WTC11 (cell line): Measurements from ENCODE around the gene KIF4B. TPM values are rescaled to one million over a fixed set of nuclear protein-coding genes. Genes with fewer than 3 reads are reported as not detected.

Experiments
- ATAC-seq: fragments of 200-7000 bp; cut with Tn5 transposase; 2 replicates; pipeline ENCODE4 v1.10.0; 2021; ENCODE audit warnings: mild to moderate bottlenecking, moderate library complexity
- CTCF ChIA-PET: fragments of 300-600 bp; sonication (Branson Sonifier 250); formaldehyde crosslinking; loops from one replicate; lab custom pipeline; 2021; ENCODE audit warnings: antibody characterized with exemption; lab: Charles Lee
- POLR2A ChIA-PET: fragments of 350-600 bp; sonication (Branson Sonifier 250); formaldehyde crosslinking; loops from one replicate; lab custom pipeline; 2021; ENCODE audit warnings: antibody characterized with exemption; lab: Charles Lee
- DNase-seq: peaks from one replicate; pipeline ENCODE4 v3.0.0; 2021; ENCODE audit warnings: low spot score
- H3K27ac Mint-ChIP-seq: 2 replicates; pipeline ENCODE4 v1.8.0; 2021; ENCODE audit warnings: mixed read lengths
- H3K27me3 Mint-ChIP-seq: 2 replicates; pipeline ENCODE4 v1.8.0; 2021; ENCODE audit warnings: low read depth, mild to moderate bottlenecking, moderate library complexity, mixed read lengths
- H3K36me3 Mint-ChIP-seq: 2 replicates; pipeline ENCODE4 v1.8.0; 2021; ENCODE audit warnings: mixed read lengths
- H3K4me1 Mint-ChIP-seq: 2 replicates; pipeline ENCODE4 v1.8.0; 2022; ENCODE audit warnings: mixed read lengths
- H3K4me3 Mint-ChIP-seq: 2 replicates; pipeline ENCODE4 v1.8.0; 2021; ENCODE audit warnings: mild to moderate bottlenecking, moderate library complexity, mixed read lengths
- H3K9me3 Mint-ChIP-seq: 2 replicates; pipeline ENCODE4 v1.8.0; 2021; ENCODE audit warnings: mixed read lengths
- ATF1 ChIP-seq: sonication (generic); formaldehyde crosslinking; IDR thresholded peaks from 2 replicates; pipeline ENCODE4 v1.8.1; 2023; ENCODE audit warnings: mild to moderate bottlenecking, moderate library complexity, missing genetic modification reagents
- GTF2I ChIP-seq: fragments of 250-450 bp; sonication (Bioruptor Pico); conservative IDR thresholded peaks from 2 replicates; pipeline ENCODE4 v1.4.0; 2021; ENCODE audit warnings: mild to moderate bottlenecking
- NFE2L1 ChIP-seq: sonication (generic); formaldehyde crosslinking; IDR thresholded peaks from 2 replicates; pipeline ENCODE4 v1.8.1; 2023; ENCODE audit warnings: missing genetic modification reagents
- NR2C2 ChIP-seq: sonication (generic); formaldehyde crosslinking; IDR thresholded peaks from 2 replicates; pipeline ENCODE4 v1.8.0; 2022; ENCODE audit warnings: mild to moderate bottlenecking, missing genetic modification reagents
- RELA ChIP-seq: sonication (generic); formaldehyde crosslinking; IDR thresholded peaks from 2 replicates; pipeline ENCODE4 v1.8.1; 2022; ENCODE audit warnings: missing genetic modification reagents, mild to moderate bottlenecking, borderline replicate concordance
- SMAD4 ChIP-seq: sonication (generic); formaldehyde crosslinking; IDR thresholded peaks from 2 replicates; pipeline ENCODE4 v1.8.0; 2022; ENCODE audit warnings: mild to moderate bottlenecking, missing genetic modification reagents
- SOX15 ChIP-seq: fragments of 250-450 bp; sonication (Bioruptor Pico); IDR thresholded peaks from 2 replicates; pipeline ENCODE4 v1.9.0; 2021; ENCODE audit warnings: mild to moderate bottlenecking
- ZNF138 ChIP-seq: sonication (generic); formaldehyde crosslinking; conservative IDR thresholded peaks from 2 replicates; pipeline ENCODE4 v1.8.1; 2022; ENCODE audit warnings: mild to moderate bottlenecking, moderate library complexity, missing genetic modification reagents
- ZNF263 ChIP-seq: sonication (generic); formaldehyde crosslinking; IDR thresholded peaks from 2 replicates; pipeline ENCODE4 v1.8.1; 2022; ENCODE audit warnings: low read depth, mild to moderate bottlenecking, moderate library complexity, missing genetic modification reagents
- ZNF416 ChIP-seq: fragments of 250-450 bp; sonication (Bioruptor Pico); IDR thresholded peaks from 2 replicates; pipeline ENCODE4 v1.9.0; 2021; ENCODE audit warnings: mild to moderate bottlenecking, inconsistent platforms
- ZNF671 ChIP-seq: fragments of 250-450 bp; sonication (Bioruptor Pico); IDR thresholded peaks from 2 replicates; pipeline ENCODE4 v1.8.0; 2021; ENCODE audit warnings: mild to moderate bottlenecking
- total RNA-seq: library from RNA; stranded (reverse); gene quantifications from 3 replicates; pipeline ENCODE4 v1.2.3, GENCODE V29; 2021
- TF ChIP-seq, protein P1 (sequence below): fragments of 200-600 bp; IDR thresholded peaks from 2 replicates; pipeline ENCODE4 v1.8.0; 2022; ENCODE audit warnings: antibody characterized with exemption
- TF ChIP-seq, protein P2 (sequence below): sonication (generic); formaldehyde crosslinking; IDR thresholded peaks from 2 replicates; pipeline ENCODE4 v1.8.1; 2023; ENCODE audit warnings: mild to moderate bottlenecking, missing genetic modification reagents
- TF ChIP-seq, protein P3 (sequence below): sonication (generic); formaldehyde crosslinking; IDR thresholded peaks from 2 replicates; pipeline ENCODE4 v1.8.1; 2023; ENCODE audit warnings: mild to moderate bottlenecking, missing genetic modification reagents, borderline replicate concordance
- TF ChIP-seq, protein P4 (sequence below): sonication (generic); formaldehyde crosslinking; IDR thresholded peaks from 2 replicates; pipeline ENCODE4 v1.8.1; 2023; ENCODE audit warnings: mild to moderate bottlenecking, missing genetic modification reagents

KIF4B gene
- total RNA-seq, 1 experiment from 2014 or later: 0.09 TPM

DNA sequence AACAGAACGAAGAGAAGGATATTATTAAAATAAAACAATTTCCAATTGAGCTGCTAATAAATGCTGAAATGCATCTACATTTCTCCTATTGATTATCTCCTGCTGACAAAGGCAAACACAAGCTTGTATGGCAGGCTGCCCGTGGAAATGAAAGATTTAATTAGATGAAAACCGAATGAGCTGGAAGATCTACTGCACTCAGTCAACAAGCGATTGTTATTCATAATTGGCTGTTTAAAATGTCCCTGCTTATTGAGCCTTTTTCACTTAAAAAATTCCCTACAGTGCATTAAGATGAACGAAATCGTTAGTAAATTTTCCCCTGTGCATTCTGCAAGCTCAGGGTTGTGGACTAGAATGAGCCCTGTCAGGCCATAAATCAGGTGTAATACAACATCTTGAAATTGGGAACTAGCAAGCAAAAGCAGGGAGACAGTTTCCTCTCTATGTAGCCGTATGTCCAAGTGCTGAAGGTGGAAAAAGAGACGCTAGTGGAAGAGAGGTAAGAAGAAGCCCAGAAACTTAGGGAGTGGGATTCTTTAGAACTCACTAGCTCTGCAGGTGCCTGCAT, 28.5 kb upstream of the KIF4B start:
- Mint-ChIP-seq H3K4me3 (no peak overlapping the region), H3K27ac (no peak overlapping the region), H3K36me3 (0 out of 2 replicates have a peak, but pooled peaks cover 3% of the 10 kb centered on the region), H3K4me1 (peaks cover 8% of the 10 kb centered on the region), H3K27me3 (no peaks in the 10 kb centered on the region), H3K9me3 (peaks cover 11% of the 10 kb centered on the region)
- ATAC-seq (no peak), DNase-seq (no peak)
- ChIA-PET POLR2A (interaction anchor here (1.4 kb wide), 1 partner anchor 19 kb away, joined by 4 read pairs; no protein-coding TSS in a partner anchor), CTCF (interaction anchor here (1.0 to 2.3 kb wide), 5 partner anchors 9 to 43 kb away, joined by 3 to 16 read pairs (median 7); no protein-coding TSS in a partner anchor)
- TF ChIP-seq ZNF263 (CRISPR knock-in tag) (no peak), ATF1 (no peak), ZNF138 (CRISPR knock-in tag) (no peak), GTF2I (no peak), SOX15 (CRISPR knock-in tag) (no peak), ZNF416 (CRISPR knock-in tag) (no peak), RELA (no peak), NFE2L1 (CRISPR knock-in tag) (no peak), NR2C2 (CRISPR knock-in tag) (no peak), ZNF671 (CRISPR knock-in tag) (no peak)
- TF ChIP-seq, protein P1, sequence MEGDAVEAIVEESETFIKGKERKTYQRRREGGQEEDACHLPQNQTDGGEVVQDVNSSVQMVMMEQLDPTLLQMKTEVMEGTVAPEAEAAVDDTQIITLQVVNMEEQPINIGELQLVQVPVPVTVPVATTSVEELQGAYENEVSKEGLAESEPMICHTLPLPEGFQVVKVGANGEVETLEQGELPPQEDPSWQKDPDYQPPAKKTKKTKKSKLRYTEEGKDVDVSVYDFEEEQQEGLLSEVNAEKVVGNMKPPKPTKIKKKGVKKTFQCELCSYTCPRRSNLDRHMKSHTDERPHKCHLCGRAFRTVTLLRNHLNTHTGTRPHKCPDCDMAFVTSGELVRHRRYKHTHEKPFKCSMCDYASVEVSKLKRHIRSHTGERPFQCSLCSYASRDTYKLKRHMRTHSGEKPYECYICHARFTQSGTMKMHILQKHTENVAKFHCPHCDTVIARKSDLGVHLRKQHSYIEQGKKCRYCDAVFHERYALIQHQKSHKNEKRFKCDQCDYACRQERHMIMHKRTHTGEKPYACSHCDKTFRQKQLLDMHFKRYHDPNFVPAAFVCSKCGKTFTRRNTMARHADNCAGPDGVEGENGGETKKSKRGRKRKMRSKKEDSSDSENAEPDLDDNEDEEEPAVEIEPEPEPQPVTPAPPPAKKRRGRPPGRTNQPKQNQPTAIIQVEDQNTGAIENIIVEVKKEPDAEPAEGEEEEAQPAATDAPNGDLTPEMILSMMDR: no peak
- TF ChIP-seq, protein P2, sequence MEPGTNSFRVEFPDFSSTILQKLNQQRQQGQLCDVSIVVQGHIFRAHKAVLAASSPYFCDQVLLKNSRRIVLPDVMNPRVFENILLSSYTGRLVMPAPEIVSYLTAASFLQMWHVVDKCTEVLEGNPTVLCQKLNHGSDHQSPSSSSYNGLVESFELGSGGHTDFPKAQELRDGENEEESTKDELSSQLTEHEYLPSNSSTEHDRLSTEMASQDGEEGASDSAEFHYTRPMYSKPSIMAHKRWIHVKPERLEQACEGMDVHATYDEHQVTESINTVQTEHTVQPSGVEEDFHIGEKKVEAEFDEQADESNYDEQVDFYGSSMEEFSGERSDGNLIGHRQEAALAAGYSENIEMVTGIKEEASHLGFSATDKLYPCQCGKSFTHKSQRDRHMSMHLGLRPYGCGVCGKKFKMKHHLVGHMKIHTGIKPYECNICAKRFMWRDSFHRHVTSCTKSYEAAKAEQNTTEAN: no peak
- TF ChIP-seq, protein P3, sequence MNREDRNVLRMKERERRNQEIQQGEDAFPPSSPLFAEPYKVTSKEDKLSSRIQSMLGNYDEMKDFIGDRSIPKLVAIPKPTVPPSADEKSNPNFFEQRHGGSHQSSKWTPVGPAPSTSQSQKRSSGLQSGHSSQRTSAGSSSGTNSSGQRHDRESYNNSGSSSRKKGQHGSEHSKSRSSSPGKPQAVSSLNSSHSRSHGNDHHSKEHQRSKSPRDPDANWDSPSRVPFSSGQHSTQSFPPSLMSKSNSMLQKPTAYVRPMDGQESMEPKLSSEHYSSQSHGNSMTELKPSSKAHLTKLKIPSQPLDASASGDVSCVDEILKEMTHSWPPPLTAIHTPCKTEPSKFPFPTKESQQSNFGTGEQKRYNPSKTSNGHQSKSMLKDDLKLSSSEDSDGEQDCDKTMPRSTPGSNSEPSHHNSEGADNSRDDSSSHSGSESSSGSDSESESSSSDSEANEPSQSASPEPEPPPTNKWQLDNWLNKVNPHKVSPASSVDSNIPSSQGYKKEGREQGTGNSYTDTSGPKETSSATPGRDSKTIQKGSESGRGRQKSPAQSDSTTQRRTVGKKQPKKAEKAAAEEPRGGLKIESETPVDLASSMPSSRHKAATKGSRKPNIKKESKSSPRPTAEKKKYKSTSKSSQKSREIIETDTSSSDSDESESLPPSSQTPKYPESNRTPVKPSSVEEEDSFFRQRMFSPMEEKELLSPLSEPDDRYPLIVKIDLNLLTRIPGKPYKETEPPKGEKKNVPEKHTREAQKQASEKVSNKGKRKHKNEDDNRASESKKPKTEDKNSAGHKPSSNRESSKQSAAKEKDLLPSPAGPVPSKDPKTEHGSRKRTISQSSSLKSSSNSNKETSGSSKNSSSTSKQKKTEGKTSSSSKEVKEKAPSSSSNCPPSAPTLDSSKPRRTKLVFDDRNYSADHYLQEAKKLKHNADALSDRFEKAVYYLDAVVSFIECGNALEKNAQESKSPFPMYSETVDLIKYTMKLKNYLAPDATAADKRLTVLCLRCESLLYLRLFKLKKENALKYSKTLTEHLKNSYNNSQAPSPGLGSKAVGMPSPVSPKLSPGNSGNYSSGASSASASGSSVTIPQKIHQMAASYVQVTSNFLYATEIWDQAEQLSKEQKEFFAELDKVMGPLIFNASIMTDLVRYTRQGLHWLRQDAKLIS (CRISPR knock-in tag): no peak

DNA sequence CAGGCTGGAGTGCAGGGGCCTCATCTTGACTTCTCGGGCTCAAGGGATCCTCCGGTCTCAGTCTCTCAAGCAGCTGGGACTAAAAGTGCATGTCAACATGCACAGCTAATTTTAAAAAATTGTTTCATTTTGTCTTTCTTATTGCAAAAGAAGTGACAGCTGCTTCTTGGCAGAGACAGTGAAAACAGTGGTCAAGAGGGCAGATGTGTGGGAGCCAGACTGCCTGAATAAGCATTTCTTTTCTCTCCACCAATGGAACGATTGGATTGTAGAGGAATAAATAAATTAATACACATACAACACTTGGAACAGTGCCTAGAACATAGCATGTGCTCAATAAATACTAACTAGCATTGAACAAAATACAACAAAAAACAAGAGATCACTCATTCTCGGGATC, 27.4 kb upstream of the KIF4B start:
- no peak overlapping the region for H3K4me3 Mint-ChIP-seq
- TF ChIP-seq SMAD4 (CRISPR knock-in tag): no peak
- TF ChIP-seq, protein P2: no peak
- TF ChIP-seq, protein P4, sequence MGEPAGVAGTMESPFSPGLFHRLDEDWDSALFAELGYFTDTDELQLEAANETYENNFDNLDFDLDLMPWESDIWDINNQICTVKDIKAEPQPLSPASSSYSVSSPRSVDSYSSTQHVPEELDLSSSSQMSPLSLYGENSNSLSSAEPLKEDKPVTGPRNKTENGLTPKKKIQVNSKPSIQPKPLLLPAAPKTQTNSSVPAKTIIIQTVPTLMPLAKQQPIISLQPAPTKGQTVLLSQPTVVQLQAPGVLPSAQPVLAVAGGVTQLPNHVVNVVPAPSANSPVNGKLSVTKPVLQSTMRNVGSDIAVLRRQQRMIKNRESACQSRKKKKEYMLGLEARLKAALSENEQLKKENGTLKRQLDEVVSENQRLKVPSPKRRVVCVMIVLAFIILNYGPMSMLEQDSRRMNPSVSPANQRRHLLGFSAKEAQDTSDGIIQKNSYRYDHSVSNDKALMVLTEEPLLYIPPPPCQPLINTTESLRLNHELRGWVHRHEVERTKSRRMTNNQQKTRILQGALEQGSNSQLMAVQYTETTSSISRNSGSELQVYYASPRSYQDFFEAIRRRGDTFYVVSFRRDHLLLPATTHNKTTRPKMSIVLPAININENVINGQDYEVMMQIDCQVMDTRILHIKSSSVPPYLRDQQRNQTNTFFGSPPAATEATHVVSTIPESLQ (CRISPR knock-in tag): no peak
- TF ChIP-seq, all 79 proteins: peak for 0
- DNase-seq: no peak
- Mint-ChIP-seq H3K4me1 (peaks cover 8% of the 10 kb centered on the region), H3K27ac (no peak overlapping the region), H3K27me3 (no peaks in the 10 kb centered on the region), H3K36me3 (0 out of 2 replicates have a peak, but pooled peaks cover 3% of the 10 kb centered on the region), H3K9me3 (peaks cover 10% of the 10 kb centered on the region)
- ChIA-PET POLR2A (no interaction called here), CTCF (no interaction called here)
- no peak for ATAC-seq
